Smooth muscle cell (in vitro differentiated cells): ENCODE results near the gene ACTR6. TPM values are rescaled to one million over a fixed set of nuclear protein-coding genes. Genes with fewer than 3 reads are reported as not detected.

Experiments
- DNase-seq: peaks from one replicate; lab custom pipeline; 2025; ENCODE audit not compliant: unreplicated experiment; lab: John Stamatoyannopoulos, UW
- H2AFZ ChIP-seq: fragments of 200-600 bp; sonication (generic); 2 replicates; pipeline ENCODE4 v1.6.0; 2016; ENCODE audit warnings: antibody characterized with exemption, low read depth, mild to moderate bottlenecking
- H3F3A ChIP-seq: fragments of 200-600 bp; sonication (generic); 2 replicates; pipeline ENCODE4 v1.6.0; 2017; ENCODE audit warnings: antibody characterized with exemption, low read depth
- H3K27ac ChIP-seq: fragments of 200-600 bp; sonication (generic); 2 replicates; pipeline ENCODE4 v1.5.1; 2016; ENCODE audit warnings: low read depth, mild to moderate bottlenecking
- H3K27me3 ChIP-seq: fragments of 200-600 bp; sonication (generic); 2 replicates; pipeline ENCODE4 v1.6.1; 2016; ENCODE audit warnings: low read depth, mild to moderate bottlenecking
- H3K36me3 ChIP-seq: fragments of 200-600 bp; sonication (generic); 2 replicates; pipeline ENCODE4 v1.5.1; 2016; ENCODE audit warnings: low read depth
- H3K4me1 ChIP-seq: fragments of 200-600 bp; sonication (generic); 2 replicates; pipeline ENCODE4 v1.5.1; 2016; ENCODE audit warnings: low read depth
- H3K4me2 ChIP-seq: fragments of 200-600 bp; sonication (generic); 2 replicates; pipeline ENCODE4 v1.6.0; 2016; ENCODE audit warnings: mild to moderate bottlenecking
- H3K4me3 ChIP-seq: fragments of 200-600 bp; sonication (generic); 2 replicates; pipeline ENCODE4 v1.5.1; 2016; ENCODE audit warnings: mild to moderate bottlenecking
- H3K79me2 ChIP-seq: fragments of 200-600 bp; sonication (generic); 2 replicates; pipeline ENCODE4 v1.6.0; 2016; ENCODE audit warnings: low read depth, mild to moderate bottlenecking
- H3K9ac ChIP-seq: fragments of 200-600 bp; sonication (generic); 2 replicates; pipeline ENCODE4 v1.6.0; 2016; ENCODE audit warnings: low read depth
- H3K9me3 ChIP-seq: fragments of 200-600 bp; sonication (generic); replicated peaks from 2 replicates; pipeline ENCODE4 v1.5.1; 2016; ENCODE audit warnings: low read depth
- H4K20me1 ChIP-seq: fragments of 200-600 bp; sonication (generic); 2 replicates; pipeline ENCODE4 v1.6.0; 2016; ENCODE audit warnings: low read depth
- WGBS: methylation state at CpG from one replicate; pipeline ENCODE4 v1.1.7; 2016; ENCODE audit warnings: low lambda C conversion rate; 5-methylcytosine and 5-hydroxymethylcytosine counted together
- polyA plus RNA-seq: library from polyadenylated mRNA; unstranded; fragments of >200 nt; fragmentation: Nextera tagmentation; extraction: Ambion mirVana; gene quantifications from 2 replicates; pipeline ENCODE4 v1.2.1, GENCODE V29; 2016
- total RNA-seq: library from RNA; depleted of rRNA; stranded (reverse); fragments of >200 nt; gene quantifications from 2 replicates; pipeline ENCODE4 v1.2.3, GENCODE V29; 2014
- TF ChIP-seq, protein P1 (sequence below): fragments of 200-600 bp; sonication (generic); IDR thresholded peaks from 2 replicates; pipeline ENCODE4 v1.5.1; 2017; ENCODE audit warnings: borderline replicate concordance, mild to moderate bottlenecking, antibody characterized with exemption; ENCODE audit not compliant: insufficient read depth, poor library complexity, severe bottlenecking

ACTR6 gene
- total and polyA plus RNA-seq, 2 experiments from 2014 or later = 21.7 to 27.3 TPM

DNA sequence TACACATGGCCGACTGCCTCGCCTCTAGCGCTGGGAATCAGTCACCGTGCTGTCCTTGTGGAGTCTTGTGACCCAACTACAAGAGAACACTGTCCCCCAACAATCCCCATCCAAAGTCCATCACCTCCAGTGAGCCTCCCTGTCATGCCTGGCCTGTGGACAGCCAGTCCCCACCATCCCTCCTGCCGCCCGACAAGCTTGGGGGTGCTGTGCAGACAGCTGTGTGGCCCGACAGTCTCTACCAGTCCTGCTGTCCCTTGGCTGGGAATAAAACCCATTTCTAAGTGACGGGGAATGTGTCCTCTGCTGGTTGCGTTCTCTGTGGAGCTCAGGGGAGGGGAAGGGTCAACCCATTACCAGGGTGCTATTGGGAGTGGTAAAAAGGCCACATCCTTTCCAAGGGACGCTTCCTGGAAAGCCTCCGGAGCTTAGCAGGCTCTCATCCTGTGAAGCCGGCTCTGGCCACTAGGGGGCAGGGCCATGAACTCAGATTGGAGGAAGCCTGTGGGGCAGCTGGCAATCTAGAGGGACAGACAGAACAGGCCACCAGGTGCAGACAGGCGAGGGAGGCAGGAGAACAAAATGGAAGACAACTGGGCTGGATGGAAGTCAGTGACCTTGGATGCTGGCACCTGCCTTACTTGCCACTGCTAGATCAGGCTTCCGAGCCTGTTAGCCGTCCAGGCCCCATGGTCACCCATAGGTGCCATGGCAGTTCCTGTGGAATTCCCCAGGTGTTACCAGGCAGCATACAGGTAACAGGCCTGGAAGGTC is 46.0 kb upstream of the ACTR6 start:
- H3K27ac ChIP-seq = no peak overlapping the region

DNA sequence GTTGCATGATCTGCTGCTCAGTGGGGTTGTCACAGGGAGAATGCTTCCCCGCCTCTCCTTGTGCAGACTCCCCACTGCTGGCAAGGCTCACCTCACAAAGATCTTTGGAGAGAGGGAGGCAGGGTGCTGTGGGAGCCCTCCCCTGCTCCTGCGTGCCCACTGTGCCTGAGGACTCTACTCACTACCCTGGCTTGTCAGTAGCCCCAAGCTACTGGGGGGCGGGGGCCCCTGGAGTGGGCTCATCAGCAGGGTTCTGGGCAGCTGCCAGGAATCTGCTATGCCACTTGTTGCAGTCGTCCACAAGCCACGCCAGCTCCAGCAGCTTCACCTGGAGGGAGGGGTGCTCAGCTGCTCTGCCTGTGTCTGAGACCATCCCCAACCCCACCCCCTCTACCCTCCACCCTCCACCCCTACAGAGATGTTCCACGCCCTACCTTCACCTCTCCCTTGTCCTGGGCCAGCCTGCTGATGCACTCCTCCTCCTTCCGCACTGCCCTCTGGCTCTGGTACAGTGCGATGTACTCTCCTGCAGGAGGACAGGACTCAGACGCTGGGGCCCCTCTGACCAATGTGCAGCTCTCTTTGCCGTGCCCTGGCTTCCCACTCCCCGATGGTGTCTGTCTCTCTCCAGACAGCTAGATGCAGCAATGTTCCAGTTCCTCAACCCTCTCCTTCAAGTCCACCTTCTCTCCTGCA is 43.7 kb upstream of the ACTR6 start:
- H2AFZ ChIP-seq = no peak overlapping the region
- H3K9ac ChIP-seq = no peak overlapping the region
- H3K27ac ChIP-seq = no peak overlapping the region
- H3K36me3 ChIP-seq = no peaks in the 10 kb centered on the region
- H3K27me3 ChIP-seq = no peaks in the 10 kb centered on the region
- WGBS = 81% methylated on average over 11 of the region's 11 CpGs
- no peaks in the 10 kb centered on the region for H3K79me2 ChIP-seq
- TF ChIP-seq, protein P1, sequence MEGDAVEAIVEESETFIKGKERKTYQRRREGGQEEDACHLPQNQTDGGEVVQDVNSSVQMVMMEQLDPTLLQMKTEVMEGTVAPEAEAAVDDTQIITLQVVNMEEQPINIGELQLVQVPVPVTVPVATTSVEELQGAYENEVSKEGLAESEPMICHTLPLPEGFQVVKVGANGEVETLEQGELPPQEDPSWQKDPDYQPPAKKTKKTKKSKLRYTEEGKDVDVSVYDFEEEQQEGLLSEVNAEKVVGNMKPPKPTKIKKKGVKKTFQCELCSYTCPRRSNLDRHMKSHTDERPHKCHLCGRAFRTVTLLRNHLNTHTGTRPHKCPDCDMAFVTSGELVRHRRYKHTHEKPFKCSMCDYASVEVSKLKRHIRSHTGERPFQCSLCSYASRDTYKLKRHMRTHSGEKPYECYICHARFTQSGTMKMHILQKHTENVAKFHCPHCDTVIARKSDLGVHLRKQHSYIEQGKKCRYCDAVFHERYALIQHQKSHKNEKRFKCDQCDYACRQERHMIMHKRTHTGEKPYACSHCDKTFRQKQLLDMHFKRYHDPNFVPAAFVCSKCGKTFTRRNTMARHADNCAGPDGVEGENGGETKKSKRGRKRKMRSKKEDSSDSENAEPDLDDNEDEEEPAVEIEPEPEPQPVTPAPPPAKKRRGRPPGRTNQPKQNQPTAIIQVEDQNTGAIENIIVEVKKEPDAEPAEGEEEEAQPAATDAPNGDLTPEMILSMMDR = no peak
- no peaks in the 10 kb centered on the region for H4K20me1 ChIP-seq
- no peaks in the 10 kb centered on the region for H3K4me1 ChIP-seq
- no peaks in the 10 kb centered on the region for H3K9me3 ChIP-seq
- no peak overlapping the region for H3K4me2 ChIP-seq
- no peak for DNase-seq
- H3F3A ChIP-seq = no peaks in the 10 kb centered on the region
- no peak overlapping the region for H3K4me3 ChIP-seq

More for the DNA sequence above, 46.0 kb upstream of the ACTR6 start:
- Histone ChIP-seq H3K27me3 (no peaks in the 10 kb centered on the region), H3K36me3 (no peaks in the 10 kb centered on the region), H4K20me1 (no peaks in the 10 kb centered on the region), H3K4me2 (no peak overlapping the region), H2AFZ (no peak overlapping the region), H3K9ac (no peak overlapping the region), H3K4me3 (no peak overlapping the region), H3F3A (no peaks in the 10 kb centered on the region), H3K79me2 (no peaks in the 10 kb centered on the region), H3K4me1 (no peaks in the 10 kb centered on the region), H3K9me3 (no peaks in the 10 kb centered on the region)
- peak; percentile 16 for DNase-seq
- 65% methylated on average over 15 of the region's 15 CpGs for WGBS
- TF ChIP-seq, protein P1 = peak; percentile 80

DNA sequence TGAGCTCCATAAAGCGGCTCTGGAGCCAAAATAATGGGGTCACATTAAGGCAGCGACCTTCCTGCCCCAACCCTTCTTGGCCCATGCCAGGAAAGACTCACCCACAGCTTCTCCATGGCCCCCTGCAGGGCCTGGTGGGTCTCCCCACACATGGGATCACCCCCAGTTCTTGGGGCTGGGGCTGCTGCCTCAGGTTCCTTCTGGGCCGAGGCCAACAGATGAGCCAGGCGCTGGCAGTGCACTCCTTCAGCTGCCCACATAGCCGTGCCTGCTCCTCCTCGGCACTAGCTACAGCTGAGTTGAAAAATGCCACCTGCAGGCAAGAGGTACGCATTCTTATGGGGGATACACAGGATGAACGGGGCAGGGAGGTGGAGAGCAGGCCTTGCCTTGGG is 43.2 kb upstream of the ACTR6 start:
- DNase-seq = no peak
- Histone ChIP-seq H3K9me3 (no peaks in the 10 kb centered on the region), H3K36me3 (no peaks in the 10 kb centered on the region), H3K4me2 (no peak overlapping the region), H3K4me1 (no peaks in the 10 kb centered on the region), H3F3A (no peaks in the 10 kb centered on the region), H3K27ac (no peak overlapping the region), H3K27me3 (no peaks in the 10 kb centered on the region), H3K79me2 (no peaks in the 10 kb centered on the region), H2AFZ (no peak overlapping the region), H3K4me3 (no peak overlapping the region), H4K20me1 (no peaks in the 10 kb centered on the region), H3K9ac (no peak overlapping the region)
- WGBS = 90% methylated on average over 8 of the region's 8 CpGs
- TF ChIP-seq, protein P1 = no peak
